HCT116 (cell line): Measurements from ENCODE around the gene ZFX.

Experiments
- CTCF ChIP-seq, 3 experiments: fragments of 200-600 bp in 1 of 3; sonication (generic) in 1 of 3; IDR thresholded peaks in 2 of 3; conservative IDR thresholded peaks in 1 of 3; 2 replicates each; pipeline ENCODE4 v1.5.1; 2012 to 2017; ENCODE audit warnings: low read depth in 2 of 3, low read length in 2 of 3, antibody characterized with exemption in 1 of 3, borderline replicate concordance in 1 of 3, control low read depth in 1 of 3, mild to moderate bottlenecking in 1 of 3, mixed read lengths in 1 of 3, mixed run types in 1 of 3, moderate library complexity in 1 of 3; ENCODE audit not compliant: insufficient read depth in 1 of 3
- MAX ChIP-seq: IDR thresholded peaks from 2 replicates; pipeline ENCODE4 v1.6.1; 2012

DNA sequence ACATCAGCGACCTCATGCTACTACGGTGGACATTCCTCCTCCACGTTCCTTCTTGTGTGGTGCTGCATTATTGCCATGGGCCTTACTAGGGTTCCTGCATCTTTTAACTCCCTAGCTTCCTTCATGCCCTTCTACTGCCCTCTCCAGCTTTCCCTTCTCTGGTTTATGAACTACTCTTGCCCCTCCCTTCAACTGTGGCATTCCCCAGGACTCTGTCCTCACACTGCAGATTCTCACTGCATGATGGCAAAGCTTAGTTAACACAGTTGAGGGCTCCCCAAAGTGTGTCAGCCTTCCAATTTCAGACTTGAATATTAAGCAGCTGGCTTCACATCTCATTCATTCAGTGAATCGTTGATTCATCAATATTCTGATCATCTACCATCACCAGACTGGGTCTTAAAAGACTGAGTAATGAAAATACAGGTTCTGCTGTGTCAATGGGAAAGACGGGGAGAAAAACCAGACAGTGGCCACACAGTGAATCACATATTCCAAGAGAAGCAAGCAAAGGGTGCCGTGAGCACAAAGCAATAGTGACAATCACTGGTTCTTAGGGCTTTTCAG lies 53.0 kb downstream of the ZFX start:
- TF ChIP-seq CTCF (IDR thresholded peaks at IDR 0.05 in 2 of 3, conservative IDR thresholded peaks at IDR 0.05 in 1 of 3; ENCODE audit: borderline replicate concordance in 1 of 3, insufficient read depth in 1 of 3, low read depth in 2 of 3, low read length in 2 of 3) = no peak
- TF ChIP-seq MAX = no peak
